Activated T-helper 2 cell treated with anti-CD3 and anti-CD28 coated beads, Interferon-gamma antibody, Interleukin-2, Interleukin-4, amounts not matched to agents 10 μg/mL and 5 μg/mL and 100 μg/mL, durations not matched to agents 14 hours and 24 hours and 36 hours (primary cell): ENCODE measurements around the gene MOB3A. TPM values are rescaled to one million over a fixed set of nuclear protein-coding genes. Genes with fewer than 3 reads are reported as not detected.
A peak's percentile ranks its signal among the peaks of the same experiment; 100 is the strongest.

Source experiments
- DNase-seq: peaks from one replicate; pipeline ENCODE4 v3.0.0; 2021; ENCODE audit warnings: low spot score
- H3K27ac Mint-ChIP-seq: one replicate; pipeline ENCODE4 v1.8.0; 2021; ENCODE audit warnings: mixed read lengths
- H3K27me3 Mint-ChIP-seq: one replicate; pipeline ENCODE4 v1.8.0; 2021; ENCODE audit warnings: low read depth, mixed read lengths
- H3K36me3 Mint-ChIP-seq: one replicate; pipeline ENCODE4 v1.8.0; 2021; ENCODE audit warnings: low read depth, mixed read lengths
- H3K4me1 Mint-ChIP-seq: one replicate; pipeline ENCODE4 v1.8.0; 2021; ENCODE audit warnings: low read depth, mixed read lengths
- H3K4me3 Mint-ChIP-seq: one replicate; pipeline ENCODE4 v1.8.0; 2021; ENCODE audit warnings: low read depth, mild to moderate bottlenecking, moderate library complexity, mixed read lengths
- H3K9me3 Mint-ChIP-seq: one replicate; pipeline ENCODE4 v1.8.0; 2021; ENCODE audit warnings: mixed read lengths
- intact Hi-C: fragments of 100-400 bp; cut with micrococcal nuclease; formaldehyde crosslinking; loops from one replicate; pipeline ENCODE4 v1.15.1; 2023
- total RNA-seq: library from RNA; stranded (reverse); gene quantifications from 2 replicates; pipeline ENCODE4 v1.2.3, GENCODE V29; 2022

The MOB3A gene
- total RNA-seq, 1 donor from 2014 or later = 175 TPM

- Mint-ChIP-seq H3K9me3 (peaks cover 3% of the 10 kb centered on the region), H3K27ac (no peak overlapping the region), H3K4me1 (no peaks in the 10 kb centered on the region), H3K4me3 (no peak overlapping the region), H3K36me3 (peaks cover 63% of the 10 kb centered on the region), H3K27me3 (no peaks in the 10 kb centered on the region)
- no peak for DNase-seq
- intact Hi-C loops = no loop called here
These were observed 14.7 kb upstream of the MOB3A start for GRCh38 chr19:2110822-2111221.

GRCh38 chr19:2109046-2109864 is 13.1 kb upstream of the MOB3A start:
- Mint-ChIP-seq H3K4me3 (no peak overlapping the region), H3K9me3 (peaks cover 15% of the 10 kb centered on the region), H3K36me3 (peaks cover 65% of the 10 kb centered on the region), H3K27me3 (no peaks in the 10 kb centered on the region), H3K4me1 (no peaks in the 10 kb centered on the region), H3K27ac (no peak overlapping the region)
- no peak for DNase-seq
- intact Hi-C loops = no loop called here

GRCh38 chr19:2108251-2109016 is 12.3 kb upstream of the MOB3A start:
- DNase-seq = no peak
- peaks cover 18% of the 10 kb centered on the region for H3K9me3 Mint-ChIP-seq
- no peaks in the 10 kb centered on the region for H3K27me3 Mint-ChIP-seq
- H3K4me3 Mint-ChIP-seq = no peak overlapping the region
- H3K36me3 Mint-ChIP-seq = peaks cover 68% of the 10 kb centered on the region
- H3K27ac Mint-ChIP-seq = no peak overlapping the region
- intact Hi-C loops = no loop called here
- no peaks in the 10 kb centered on the region for H3K4me1 Mint-ChIP-seq

- no peak overlapping the region for H3K27ac Mint-ChIP-seq
- no peak overlapping the region for H3K4me3 Mint-ChIP-seq
- H3K36me3 Mint-ChIP-seq = peaks cover 69% of the 10 kb centered on the region
- peaks cover 18% of the 10 kb centered on the region for H3K9me3 Mint-ChIP-seq
- intact Hi-C loops = no loop called here
- H3K27me3 Mint-ChIP-seq = no peaks in the 10 kb centered on the region
- no peaks in the 10 kb centered on the region for H3K4me1 Mint-ChIP-seq
- DNase-seq = no peak
These were observed 7.0 kb upstream of the MOB3A start for GRCh38 chr19:2103045-2103707.

GRCh38 chr19:2101417-2102335 is 5.5 kb upstream of the MOB3A start:
- Mint-ChIP-seq H3K4me1 (peaks cover 1% of the 10 kb centered on the region), H3K27ac (no peak overlapping the region), H3K4me3 (no peak overlapping the region), H3K27me3 (no peaks in the 10 kb centered on the region), H3K9me3 (peaks cover 18% of the 10 kb centered on the region), H3K36me3 (peaks cover 56% of the 10 kb centered on the region)
- no peak for DNase-seq
- intact Hi-C loops = no loop called here

GRCh38 chr19:2100719-2101061 is 4.6 kb upstream of the MOB3A start:
- H3K4me1 Mint-ChIP-seq = peaks cover 1% of the 10 kb centered on the region
- DNase-seq = no peak
- intact Hi-C loops = no loop called here
- peaks cover 13% of the 10 kb centered on the region for H3K9me3 Mint-ChIP-seq
- peaks cover 48% of the 10 kb centered on the region for H3K36me3 Mint-ChIP-seq
- H3K4me3 Mint-ChIP-seq = no peak overlapping the region
- no peak overlapping the region for H3K27ac Mint-ChIP-seq
- no peaks in the 10 kb centered on the region for H3K27me3 Mint-ChIP-seq

GRCh38 chr19:2099937-2100718 is 4.0 kb upstream of the MOB3A start:
- DNase-seq = no peak
- no peak overlapping the region for H3K4me3 Mint-ChIP-seq
- intact Hi-C loops = loop anchor here (5.0 kb wide), 3 partner anchors 38 to 203 kb away; no protein-coding TSS in a partner anchor
- no peaks in the 10 kb centered on the region for H3K27me3 Mint-ChIP-seq
- H3K4me1 Mint-ChIP-seq = peaks cover 1% of the 10 kb centered on the region
- peaks cover 8% of the 10 kb centered on the region for H3K9me3 Mint-ChIP-seq
- no peak overlapping the region for H3K27ac Mint-ChIP-seq
- peaks cover 45% of the 10 kb centered on the region for H3K36me3 Mint-ChIP-seq

GRCh38 chr19:2099054-2099501 is 3.0 kb upstream of the MOB3A start:
- no peak overlapping the region for H3K4me3 Mint-ChIP-seq

GRCh38 chr19:2097886-2098327 is 1.8 kb upstream of the MOB3A start:
- intact Hi-C loops = loop anchor here (2.0 to 5.0 kb wide), 4 partner anchors 36 to 201 kb away; partner anchors contain the start of gene AP3D1
- Mint-ChIP-seq H3K9me3 (no peaks in the 10 kb centered on the region), H3K27me3 (no peaks in the 10 kb centered on the region), H3K36me3 (peaks cover 40% of the 10 kb centered on the region), H3K4me1 (peaks cover 13% of the 10 kb centered on the region), H3K27ac (no peak overlapping the region), H3K4me3 (peak overlapping the region; percentile 84)
- DNase-seq = no peak

More at GRCh38 chr19:2099054-2099501, 3.0 kb upstream of the MOB3A start:
- peaks cover under 1% of the 10 kb centered on the region for H3K9me3 Mint-ChIP-seq
- intact Hi-C loops = loop anchor here (5.0 kb wide), 3 partner anchors 37 to 202 kb away; no protein-coding TSS in a partner anchor
- H3K36me3 Mint-ChIP-seq = peaks cover 42% of the 10 kb centered on the region
- DNase-seq = no peak
- H3K27ac Mint-ChIP-seq = no peak overlapping the region
- H3K4me1 Mint-ChIP-seq = peaks cover 7% of the 10 kb centered on the region
- no peaks in the 10 kb centered on the region for H3K27me3 Mint-ChIP-seq

- Mint-ChIP-seq H3K9me3 (no peaks in the 10 kb centered on the region), H3K4me1 (peaks cover 15% of the 10 kb centered on the region), H3K27ac (peak overlapping the region; percentile 84), H3K36me3 (peaks cover 44% of the 10 kb centered on the region), H3K4me3 (peak overlapping the region; percentile 84), H3K27me3 (no peaks in the 10 kb centered on the region)
- peak; percentile 36 for DNase-seq
- intact Hi-C loops = loop anchor here (2.0 to 5.0 kb wide), 4 partner anchors 35 to 200 kb away; partner anchors contain the start of gene AP3D1
These were observed 1.2 kb upstream of the MOB3A start for GRCh38 chr19:2097203-2097885.
